WTC11 (cell line): ENCODE measurements around the gene OS9.

Experiments
- AR ChIP-seq: fragments of 250-450 bp; sonication (Bioruptor Pico); IDR thresholded peaks from 2 replicates; pipeline ENCODE4 v1.9.0; 2021; ENCODE audit warnings: mild to moderate bottlenecking
- ATF2 ChIP-seq: sonication (generic); formaldehyde crosslinking; IDR thresholded peaks from 2 replicates; pipeline ENCODE4 v1.8.1; 2022; ENCODE audit warnings: low read depth, missing genetic modification reagents, borderline replicate concordance
- CBFB ChIP-seq: sonication (generic); formaldehyde crosslinking; IDR thresholded peaks from 2 replicates; pipeline ENCODE4 v1.8.1; 2022; ENCODE audit warnings: mild to moderate bottlenecking, low read depth, missing genetic modification reagents
- E2F4 ChIP-seq: sonication (generic); formaldehyde crosslinking; IDR thresholded peaks from 2 replicates; pipeline ENCODE4 v1.8.1; 2022; ENCODE audit warnings: low read depth, mild to moderate bottlenecking, moderate library complexity, missing genetic modification reagents, borderline replicate concordance
- ELF4 ChIP-seq: sonication (generic); formaldehyde crosslinking; IDR thresholded peaks from 2 replicates; pipeline ENCODE4 v1.8.1; 2022; ENCODE audit warnings: low read depth, mild to moderate bottlenecking, moderate library complexity, missing genetic modification reagents
- GABPB1 ChIP-seq: sonication (generic); formaldehyde crosslinking; IDR thresholded peaks from 2 replicates; pipeline ENCODE4 v1.8.1; 2023; ENCODE audit warnings: mild to moderate bottlenecking, missing genetic modification reagents
- SMAD3 ChIP-seq: sonication (generic); formaldehyde crosslinking; IDR thresholded peaks from 2 replicates; pipeline ENCODE4 v1.8.0; 2022; ENCODE audit warnings: missing genetic modification reagents, mild to moderate bottlenecking, borderline replicate concordance
- SP1 ChIP-seq: sonication (generic); formaldehyde crosslinking; conservative IDR thresholded peaks from 2 replicates; pipeline ENCODE4 v1.8.1; 2022; ENCODE audit warnings: missing genetic modification reagents
- TCF7 ChIP-seq: sonication (generic); formaldehyde crosslinking; IDR thresholded peaks from 2 replicates; pipeline ENCODE4 v1.8.0; 2022; ENCODE audit warnings: mild to moderate bottlenecking, low read depth, missing genetic modification reagents, moderate library complexity
- TEAD4 ChIP-seq: sonication (generic); formaldehyde crosslinking; IDR thresholded peaks from 2 replicates; pipeline ENCODE4 v1.8.0; 2022; ENCODE audit warnings: mild to moderate bottlenecking, missing genetic modification reagents
- ZNF671 ChIP-seq: fragments of 250-450 bp; sonication (Bioruptor Pico); IDR thresholded peaks from 2 replicates; pipeline ENCODE4 v1.8.0; 2021; ENCODE audit warnings: mild to moderate bottlenecking
- TF ChIP-seq, protein P1 (sequence below): fragments of 200-600 bp; IDR thresholded peaks from 2 replicates; pipeline ENCODE4 v1.8.0; 2022; ENCODE audit warnings: antibody characterized with exemption
- TF ChIP-seq, protein P2 (sequence below): sonication (generic); formaldehyde crosslinking; conservative IDR thresholded peaks from 2 replicates; pipeline ENCODE4 v1.8.1; 2022; ENCODE audit warnings: mild to moderate bottlenecking, missing genetic modification reagents

DNA sequence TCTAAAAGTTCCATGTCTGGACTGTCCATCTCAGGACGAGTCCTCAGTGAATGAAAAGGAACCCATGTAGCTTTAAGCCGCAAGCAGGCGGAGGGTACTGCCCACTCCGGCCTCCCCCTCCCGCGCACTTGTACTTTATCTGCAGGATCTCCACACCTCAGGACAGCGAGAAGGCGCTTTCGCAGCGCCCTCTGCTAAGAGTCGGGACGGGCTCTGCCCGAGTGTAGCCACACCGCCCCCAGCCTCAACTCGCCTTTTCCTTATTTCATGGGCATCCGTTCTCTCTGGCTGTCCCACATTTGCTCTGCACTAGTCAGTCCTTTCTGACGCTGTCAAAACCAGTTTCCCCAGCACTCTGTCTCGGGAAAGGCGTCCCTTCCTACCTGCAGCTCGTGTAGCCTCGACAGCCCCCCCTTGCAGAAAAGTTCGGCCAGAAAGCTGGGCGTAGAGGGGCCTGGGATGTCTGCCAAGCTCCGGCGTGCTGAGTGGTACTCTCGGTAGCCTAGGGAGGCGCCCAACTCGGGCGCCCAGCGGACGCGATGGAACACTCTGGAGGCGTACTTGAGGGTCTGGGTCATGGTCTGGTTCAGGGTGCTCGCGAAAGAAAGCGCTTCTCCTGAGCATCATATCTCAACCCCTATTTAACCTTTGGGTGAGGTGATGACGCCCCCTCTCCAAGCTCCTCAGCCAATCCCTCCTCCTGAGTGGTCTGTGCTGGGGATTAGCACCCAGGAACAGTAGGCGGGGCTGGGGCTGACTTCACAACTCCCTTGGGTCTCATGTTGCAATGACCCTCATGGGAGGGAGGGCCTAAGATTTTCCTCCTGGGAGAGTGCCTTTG is 72.8 kb downstream of the OS9 start, which contains the start of gene CYP27B1:
- TF ChIP-seq ELF4 (CRISPR knock-in tag) (no peak), GABPB1 (CRISPR knock-in tag) (no peak), SP1 (CRISPR knock-in tag) (no peak; the same call in 1 of the 2 replicates), CBFB (CRISPR knock-in tag) (no peak), AR (0 out of 2 replicates have a peak, but pooled peaks have one; percentile 62), E2F4 (no peak), ZNF671 (CRISPR knock-in tag) (no peak), TEAD4 (no peak), TCF7 (CRISPR knock-in tag) (no peak), ATF2 (CRISPR knock-in tag) (no peak), SMAD3 (CRISPR knock-in tag) (no peak)
- TF ChIP-seq, protein P1, sequence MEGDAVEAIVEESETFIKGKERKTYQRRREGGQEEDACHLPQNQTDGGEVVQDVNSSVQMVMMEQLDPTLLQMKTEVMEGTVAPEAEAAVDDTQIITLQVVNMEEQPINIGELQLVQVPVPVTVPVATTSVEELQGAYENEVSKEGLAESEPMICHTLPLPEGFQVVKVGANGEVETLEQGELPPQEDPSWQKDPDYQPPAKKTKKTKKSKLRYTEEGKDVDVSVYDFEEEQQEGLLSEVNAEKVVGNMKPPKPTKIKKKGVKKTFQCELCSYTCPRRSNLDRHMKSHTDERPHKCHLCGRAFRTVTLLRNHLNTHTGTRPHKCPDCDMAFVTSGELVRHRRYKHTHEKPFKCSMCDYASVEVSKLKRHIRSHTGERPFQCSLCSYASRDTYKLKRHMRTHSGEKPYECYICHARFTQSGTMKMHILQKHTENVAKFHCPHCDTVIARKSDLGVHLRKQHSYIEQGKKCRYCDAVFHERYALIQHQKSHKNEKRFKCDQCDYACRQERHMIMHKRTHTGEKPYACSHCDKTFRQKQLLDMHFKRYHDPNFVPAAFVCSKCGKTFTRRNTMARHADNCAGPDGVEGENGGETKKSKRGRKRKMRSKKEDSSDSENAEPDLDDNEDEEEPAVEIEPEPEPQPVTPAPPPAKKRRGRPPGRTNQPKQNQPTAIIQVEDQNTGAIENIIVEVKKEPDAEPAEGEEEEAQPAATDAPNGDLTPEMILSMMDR, result no peak
- TF ChIP-seq, protein P2, sequence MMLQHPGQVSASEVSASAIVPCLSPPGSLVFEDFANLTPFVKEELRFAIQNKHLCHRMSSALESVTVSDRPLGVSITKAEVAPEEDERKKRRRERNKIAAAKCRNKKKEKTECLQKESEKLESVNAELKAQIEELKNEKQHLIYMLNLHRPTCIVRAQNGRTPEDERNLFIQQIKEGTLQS (CRISPR knock-in tag), result no peak
